Measurements from ENCODE around the gene ARSJ. TPM values are rescaled to one million over a fixed set of nuclear protein-coding genes. Genes with fewer than 3 reads are reported as not detected.

Gene ARSJ
- total and polyA plus RNA-seq, 2 of the 8 experiments (the other 6 are each of a cell fraction or from before 2014, with no cell fraction given): 1.4 to 6.3 TPM

- WGBS, 2 experiments (ENCODE audit: extremely low coverage in 1 of 2, insufficient coverage in 1 of 2, insufficient read length in 1 of 2, insufficient replicate concordance in 2 of 2, low coverage in 1 of 2, low lambda C conversion rate in 2 of 2, missing lambda C conversion rate in 1 of 2): 90% methylated on average over 3 of the region's 3 CpGs; no CpG with 5 or more reads in 1 of the 2 experiments
These were observed 16.7 kb downstream of the ARSJ start for GRCh38 chr4:113962719-113963265.

More at GRCh38 chr4:113962719-113963265, 16.7 kb downstream of the ARSJ start:
- Histone ChIP-seq H4K8ac (ENCODE audit: extremely low read depth, insufficient read depth, low read length) (no peak overlapping the region), H4K5ac (ENCODE audit: insufficient read length, low read depth, low read length) (no peak overlapping the region), H3K23me2 (ENCODE audit: low read depth, low read length) (no peaks in the 10 kb centered on the region), H3K9me3 (ENCODE audit: insufficient read depth in 2 of 2, low read depth in 1 of 2, low read length in 1 of 2) (no peaks in the 10 kb centered on the region), H3K23ac (ENCODE audit: insufficient read length) (no peak overlapping the region), H3K14ac (ENCODE audit: insufficient read length) (no peak overlapping the region), H3K79me1 (ENCODE audit: low read depth, low read length) (no peaks in the 10 kb centered on the region), H2BK120ac (replicated peaks; ENCODE audit: low read depth, low read length) (no peak overlapping the region), H3K4me2 (ENCODE audit: insufficient read depth in 1 of 2, low read depth in 2 of 2, low read length in 2 of 2) (no peak overlapping the region), H3K27ac (ENCODE audit: low read depth, low read length) (no peak overlapping the region), H3K79me2 (ENCODE audit: control insufficient read depth in 1 of 2, insufficient read depth in 2 of 2, low read length in 2 of 2) (no peaks in the 10 kb centered on the region), H3K9ac (replicated peaks in 1 of 4; ENCODE audit: extremely low read depth in 1 of 4, low read depth in 3 of 4, low read length in 3 of 4) (no peak overlapping the region), H3K27me3 (replicated peaks in 1 of 4; ENCODE audit: control insufficient read depth in 3 of 4, extremely low read depth in 1 of 4, insufficient read depth in 3 of 4, low read length in 3 of 4) (no peaks in the 10 kb centered on the region), H2AFZ (ENCODE audit: low read length) (no peak overlapping the region), H2BK12ac (ENCODE audit: low read depth, low read length) (no peak overlapping the region), H2BK20ac (ENCODE audit: low read length) (no peak overlapping the region), H3K4me3 (ENCODE audit: extremely low read depth in 1 of 4, insufficient read depth in 2 of 4, low read depth in 3 of 4, low read length in 4 of 4) (no peak overlapping the region), H4K20me1 (replicated peaks in 1 of 2; ENCODE audit: control insufficient read depth in 1 of 2, insufficient read depth in 2 of 2, low read length in 2 of 2) (no peaks in the 10 kb centered on the region), H2AK5ac (ENCODE audit: low read depth, low read length) (no peak overlapping the region), H3K4me1 (replicated peaks in 1 of 4; ENCODE audit: control insufficient read depth in 3 of 4, insufficient read depth in 4 of 4, low read length in 3 of 4) (no peaks in the 10 kb centered on the region), H4K91ac (replicated peaks; ENCODE audit: insufficient read length, low read length) (no peak overlapping the region), H3K4ac (replicated peaks; ENCODE audit: insufficient read length, low read depth, low read length) (no peak overlapping the region), H3K18ac (ENCODE audit: extremely low read depth, low read length) (no peak overlapping the region), H2BK5ac (ENCODE audit: low read depth, low read length) (no peak overlapping the region), H3K56ac (replicated peaks; ENCODE audit: insufficient read length, low read depth, low read length) (no peak overlapping the region), H2BK15ac (ENCODE audit: low read length) (no peak overlapping the region), H3K36me3 (ENCODE audit: control insufficient read depth in 2 of 4, insufficient read depth in 4 of 4, low read length in 3 of 4) (no peaks in the 10 kb centered on the region)
- TF ChIP-seq HDAC6 (IDR thresholded peaks at IDR 0.05; ENCODE audit: low read depth, low read length) (no peak), SIRT6 (IDR thresholded peaks at IDR 0.05; ENCODE audit: low read length) (no peak), RNF2 (IDR thresholded peaks at IDR 0.05; ENCODE audit: borderline replicate concordance, low read depth, low read length, missing control alignments, poor library complexity, severe bottlenecking) (no peak), GABPA (IDR thresholded peaks at IDR 0.05; ENCODE audit: borderline replicate concordance, insufficient read depth, low read length) (no peak), POU5F1 (IDR thresholded peaks at IDR 0.05; ENCODE audit: low read depth, low read length) (no peak), RXRA (IDR thresholded peaks at IDR 0.05; ENCODE audit: insufficient read depth, low read depth, low read length) (no peak), RAD21 (IDR thresholded peaks at IDR 0.05 in 1 of 2, conservative IDR thresholded peaks at IDR 0.05 in 1 of 2; ENCODE audit: low read depth in 2 of 2, low read length in 2 of 2) (no peak), ATF2 (IDR thresholded peaks at IDR 0.05; ENCODE audit: low read length) (no peak)
- CTCF ChIA-PET (ENCODE audit: partially characterized antibody): interaction anchor here (1.2 kb wide), 1 partner anchor 10 kb away, joined by 4 read pairs; no protein-coding TSS in a partner anchor
- FAIRE-seq: no peak
- POLR2A ChIA-PET (ENCODE audit: partially characterized antibody): no interaction called here
- DNase-seq (ENCODE audit: low read depth in 1 of 2, low spot score in 2 of 2): no peak

All from H1 (cell line).